Placental pericyte (primary cell): ENCODE results near the gene DNAH14. TPM values are rescaled to one million over a fixed set of nuclear protein-coding genes. Genes with fewer than 3 reads are reported as not detected.

Experiments used
- total RNA-seq: library from RNA; depleted of rRNA; stranded (reverse); fragments of >200 nt; gene quantifications from 2 replicates; pipeline ENCODE4 v1.2.3, GENCODE V29; 2012

DNAH14 gene
- 12.7 and 15.0 TPM in 2 replicates for total RNA-seq

GRCh38 chr1:224929335-224930237 lies at the start of gene DNAH14:
DNAH14 (plus strand) TSS chr1:224929675; CDS start chr1:224952703, 23,028 bp downstream.

DNA sequence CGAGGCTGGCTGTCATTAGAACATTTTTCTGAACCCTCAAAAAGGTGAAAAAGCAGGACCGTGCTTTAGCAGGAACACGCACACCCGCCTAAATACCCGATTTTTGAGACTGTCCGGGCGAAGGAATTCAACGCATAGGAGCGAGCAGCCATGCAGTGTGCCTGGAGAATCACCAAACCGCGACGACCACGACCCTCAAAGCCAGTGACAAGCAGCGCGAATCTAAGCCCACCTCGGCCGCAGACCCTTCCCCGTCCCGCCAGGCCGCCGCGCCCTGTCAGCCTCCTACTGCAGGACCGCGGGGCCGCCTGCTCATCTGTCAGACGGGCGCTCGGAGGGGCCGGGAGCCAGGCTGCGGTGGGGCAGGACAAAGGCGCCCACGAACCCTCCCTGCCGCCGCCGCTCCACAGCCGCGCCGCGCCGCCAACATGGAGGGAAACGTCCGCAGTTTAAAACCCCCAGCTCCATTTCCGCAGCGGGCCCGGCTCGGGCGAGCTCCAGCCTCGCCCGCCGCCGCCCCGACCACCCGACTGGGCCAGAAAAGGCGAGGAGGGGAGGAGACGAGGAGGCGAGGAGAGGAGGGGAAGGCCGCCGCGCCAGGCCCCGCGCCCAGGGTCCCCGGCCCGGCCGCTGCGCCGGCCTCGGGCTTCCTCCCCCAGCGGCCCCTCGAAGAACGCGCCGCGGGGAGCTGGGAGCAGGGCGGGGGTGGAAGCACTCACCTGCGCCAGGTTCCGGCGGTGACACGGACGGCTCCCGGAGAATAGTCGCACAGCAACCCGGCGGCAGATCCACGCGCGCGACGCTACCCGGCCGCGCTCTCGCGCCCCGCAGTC lies 498.0 kb downstream of the DNAH14 start, which contains the start of gene LBR:
TSS of gene LBR (minus strand) at position 804 of the 833 bp plus-strand sequence. CDS start 3,963 bp downstream, outside the sequence.

